ENCODE measurements around the gene BPIFB6. TPM values are rescaled to one million over a fixed set of nuclear protein-coding genes. Genes with fewer than 3 reads are reported as not detected.

Gene BPIFB6
- polyA plus RNA-seq, 2 of the 4 experiments (the other 2 are of a cell fraction), result not detected

DNA sequence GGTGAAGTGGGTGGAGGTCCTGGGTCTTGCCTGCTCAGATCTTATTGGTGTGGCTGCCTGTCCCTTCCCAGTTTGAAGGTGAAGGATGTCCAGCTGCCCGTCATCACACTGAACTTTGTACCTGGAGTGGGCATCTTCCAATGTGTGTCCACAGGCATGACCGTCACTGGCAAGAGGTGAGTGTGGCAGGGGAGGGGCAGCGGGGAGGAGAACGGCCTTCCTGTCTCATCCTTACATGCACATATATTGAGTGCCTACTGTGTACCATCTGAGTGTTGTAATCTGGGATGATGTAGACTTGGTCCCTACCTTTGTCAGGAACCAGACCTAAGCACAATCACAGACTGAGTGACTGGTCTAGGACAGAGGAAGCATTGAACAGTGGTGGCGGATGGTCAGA is 2.7 kb downstream of the BPIFB6 start:
- no peak overlapping the region for H3K4me3 ChIP-seq
- DNase-seq (ENCODE audit: low read depth in 1 of 2, low spot score in 1 of 2) (no peak), FAIRE-seq (no peak), ATAC-seq (no peak)
- no peaks in the 10 kb centered on the region for H3K4me1 ChIP-seq
- H3K9me3 ChIP-seq, result no peaks in the 10 kb centered on the region
- ChIA-PET POLR2A (no interaction called here), CTCF (no interaction called here)
- H3K27ac ChIP-seq, result no peak overlapping the region
- TF ChIP-seq, protein P1, sequence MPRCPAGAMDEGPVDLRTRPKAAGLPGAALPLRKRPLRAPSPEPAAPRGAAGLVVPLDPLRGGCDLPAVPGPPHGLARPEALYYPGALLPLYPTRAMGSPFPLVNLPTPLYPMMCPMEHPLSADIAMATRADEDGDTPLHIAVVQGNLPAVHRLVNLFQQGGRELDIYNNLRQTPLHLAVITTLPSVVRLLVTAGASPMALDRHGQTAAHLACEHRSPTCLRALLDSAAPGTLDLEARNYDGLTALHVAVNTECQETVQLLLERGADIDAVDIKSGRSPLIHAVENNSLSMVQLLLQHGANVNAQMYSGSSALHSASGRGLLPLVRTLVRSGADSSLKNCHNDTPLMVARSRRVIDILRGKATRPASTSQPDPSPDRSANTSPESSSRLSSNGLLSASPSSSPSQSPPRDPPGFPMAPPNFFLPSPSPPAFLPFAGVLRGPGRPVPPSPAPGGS (IDR thresholded peaks at IDR 0.05), result no peak
- TF ChIP-seq ZSCAN20 (CRISPR knock-in tag; IDR thresholded peaks at IDR 0.05) (no peak), EHMT2 (IDR thresholded peaks at IDR 0.05; ENCODE audit: low read depth) (no peak)
- WGBS (ENCODE audit: missing lambda C conversion rate), result 38% methylated on average over 3 of the region's 5 CpGs
- H3K4me2 ChIP-seq, result no peak overlapping the region

DNA sequence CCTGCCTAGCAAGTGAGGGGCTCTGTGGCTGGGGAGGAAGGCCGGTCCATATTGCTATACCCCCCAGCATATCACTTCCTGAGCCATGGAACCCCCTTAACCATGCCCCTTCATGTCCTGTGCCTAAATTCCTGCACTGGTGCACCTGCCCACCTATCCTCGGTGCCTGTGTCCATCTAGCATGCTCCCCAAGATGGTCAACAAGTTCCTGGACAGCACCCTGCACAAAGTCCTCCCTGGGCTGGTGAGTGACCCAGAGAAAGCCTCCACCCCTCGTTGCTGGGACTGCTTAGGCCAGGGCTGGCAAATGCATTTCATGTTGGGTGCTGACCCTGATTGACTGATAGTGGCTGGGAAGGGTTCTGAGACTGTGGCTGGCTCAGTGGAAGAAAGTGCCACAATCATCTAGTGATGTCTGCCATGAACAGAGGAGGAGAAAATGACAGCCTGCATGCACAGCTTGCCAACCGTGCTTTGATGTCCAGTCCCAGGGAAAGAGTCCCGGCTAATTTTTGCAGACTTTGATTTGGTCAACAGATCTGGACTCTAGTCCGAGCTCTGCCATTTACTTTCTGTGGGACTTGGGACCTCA is 3.5 kb downstream of the BPIFB6 start:
- ATAC-seq (no peak), DNase-seq (ENCODE audit: low read depth in 1 of 2, low spot score in 1 of 2) (no peak), FAIRE-seq (no peak)
- TF ChIP-seq, protein P2, sequence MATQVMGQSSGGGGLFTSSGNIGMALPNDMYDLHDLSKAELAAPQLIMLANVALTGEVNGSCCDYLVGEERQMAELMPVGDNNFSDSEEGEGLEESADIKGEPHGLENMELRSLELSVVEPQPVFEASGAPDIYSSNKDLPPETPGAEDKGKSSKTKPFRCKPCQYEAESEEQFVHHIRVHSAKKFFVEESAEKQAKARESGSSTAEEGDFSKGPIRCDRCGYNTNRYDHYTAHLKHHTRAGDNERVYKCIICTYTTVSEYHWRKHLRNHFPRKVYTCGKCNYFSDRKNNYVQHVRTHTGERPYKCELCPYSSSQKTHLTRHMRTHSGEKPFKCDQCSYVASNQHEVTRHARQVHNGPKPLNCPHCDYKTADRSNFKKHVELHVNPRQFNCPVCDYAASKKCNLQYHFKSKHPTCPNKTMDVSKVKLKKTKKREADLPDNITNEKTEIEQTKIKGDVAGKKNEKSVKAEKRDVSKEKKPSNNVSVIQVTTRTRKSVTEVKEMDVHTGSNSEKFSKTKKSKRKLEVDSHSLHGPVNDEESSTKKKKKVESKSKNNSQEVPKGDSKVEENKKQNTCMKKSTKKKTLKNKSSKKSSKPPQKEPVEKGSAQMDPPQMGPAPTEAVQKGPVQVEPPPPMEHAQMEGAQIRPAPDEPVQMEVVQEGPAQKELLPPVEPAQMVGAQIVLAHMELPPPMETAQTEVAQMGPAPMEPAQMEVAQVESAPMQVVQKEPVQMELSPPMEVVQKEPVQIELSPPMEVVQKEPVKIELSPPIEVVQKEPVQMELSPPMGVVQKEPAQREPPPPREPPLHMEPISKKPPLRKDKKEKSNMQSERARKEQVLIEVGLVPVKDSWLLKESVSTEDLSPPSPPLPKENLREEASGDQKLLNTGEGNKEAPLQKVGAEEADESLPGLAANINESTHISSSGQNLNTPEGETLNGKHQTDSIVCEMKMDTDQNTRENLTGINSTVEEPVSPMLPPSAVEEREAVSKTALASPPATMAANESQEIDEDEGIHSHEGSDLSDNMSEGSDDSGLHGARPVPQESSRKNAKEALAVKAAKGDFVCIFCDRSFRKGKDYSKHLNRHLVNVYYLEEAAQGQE (IDR thresholded peaks at IDR 0.05), result no peak
- TF ChIP-seq, protein P3, sequence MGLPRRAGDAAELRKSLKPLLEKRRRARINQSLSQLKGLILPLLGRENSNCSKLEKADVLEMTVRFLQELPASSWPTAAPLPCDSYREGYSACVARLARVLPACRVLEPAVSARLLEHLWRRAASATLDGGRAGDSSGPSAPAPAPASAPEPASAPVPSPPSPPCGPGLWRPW (IDR thresholded peaks at IDR 0.05), result no peak
- TF ChIP-seq EP300 (IDR thresholded peaks at IDR 0.05) (no peak), CHD4 (IDR thresholded peaks at IDR 0.05; ENCODE audit: borderline replicate concordance) (no peak), HEYL (CRISPR knock-in tag; IDR thresholded peaks at IDR 0.05) (no peak), FOXS1 (CRISPR knock-in tag; IDR thresholded peaks at IDR 0.05) (no peak), CBX2 (IDR thresholded peaks at IDR 0.05; ENCODE audit: borderline replicate concordance, low read depth) (no peak), POLR2AphosphoS2 (conservative IDR thresholded peaks at IDR 0.05; ENCODE audit: low read length) (no peak), ZC3H11A (IDR thresholded peaks at IDR 0.05) (no peak), NFE2L2 (conservative IDR thresholded peaks at IDR 0.05; ENCODE audit: low read length) (no peak), NR3C1 (IDR thresholded peaks at IDR 0.05) (no peak)
- TF ChIP-seq, protein P1 (IDR thresholded peaks at IDR 0.05), result no peak
- TF ChIP-seq, protein P4, sequence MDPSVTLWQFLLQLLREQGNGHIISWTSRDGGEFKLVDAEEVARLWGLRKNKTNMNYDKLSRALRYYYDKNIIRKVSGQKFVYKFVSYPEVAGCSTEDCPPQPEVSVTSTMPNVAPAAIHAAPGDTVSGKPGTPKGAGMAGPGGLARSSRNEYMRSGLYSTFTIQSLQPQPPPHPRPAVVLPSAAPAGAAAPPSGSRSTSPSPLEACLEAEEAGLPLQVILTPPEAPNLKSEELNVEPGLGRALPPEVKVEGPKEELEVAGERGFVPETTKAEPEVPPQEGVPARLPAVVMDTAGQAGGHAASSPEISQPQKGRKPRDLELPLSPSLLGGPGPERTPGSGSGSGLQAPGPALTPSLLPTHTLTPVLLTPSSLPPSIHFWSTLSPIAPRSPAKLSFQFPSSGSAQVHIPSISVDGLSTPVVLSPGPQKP (IDR thresholded peaks at IDR 0.05; ENCODE audit: low read depth, low read length), result no peak
- TF ChIP-seq, protein P5, sequence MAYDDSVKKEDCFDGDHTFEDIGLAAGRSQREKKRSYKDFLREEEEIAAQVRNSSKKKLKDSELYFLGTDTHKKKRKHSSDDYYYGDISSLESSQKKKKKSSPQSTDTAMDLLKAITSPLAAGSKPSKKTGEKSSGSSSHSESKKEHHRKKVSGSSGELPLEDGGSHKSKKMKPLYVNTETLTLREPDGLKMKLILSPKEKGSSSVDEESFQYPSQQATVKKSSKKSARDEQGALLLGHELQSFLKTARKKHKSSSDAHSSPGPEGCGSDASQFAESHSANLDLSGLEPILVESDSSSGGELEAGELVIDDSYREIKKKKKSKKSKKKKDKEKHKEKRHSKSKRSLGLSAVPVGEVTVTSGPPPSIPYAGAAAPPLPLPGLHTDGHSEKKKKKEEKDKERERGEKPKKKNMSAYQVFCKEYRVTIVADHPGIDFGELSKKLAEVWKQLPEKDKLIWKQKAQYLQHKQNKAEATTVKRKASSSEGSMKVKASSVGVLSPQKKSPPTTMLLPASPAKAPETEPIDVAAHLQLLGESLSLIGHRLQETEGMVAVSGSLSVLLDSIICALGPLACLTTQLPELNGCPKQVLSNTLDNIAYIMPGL (CRISPR knock-in tag; IDR thresholded peaks at IDR 0.05; ENCODE audit: borderline replicate concordance), result no peak
- ChIA-PET POLR2A (no interaction called here), CTCF (no interaction called here)
- Histone ChIP-seq H3K27ac (no peak overlapping the region), H3K4me3 (no peak overlapping the region), H3K4me2 (no peak overlapping the region), H3K4me1 (no peaks in the 10 kb centered on the region), H3K9me3 (no peaks in the 10 kb centered on the region)
- 18% methylated on average over 6 of the region's 6 CpGs for WGBS (ENCODE audit: missing lambda C conversion rate)

Data from A549 (cell line).